OCI-LY3 (cell line): ENCODE data around the gene SMAD7.

Source experiments
- EZH2phosphoT487 ChIP-seq: fragments of 200-600 bp; shearing (Covaris generic); IDR thresholded peaks from 2 replicates; pipeline ENCODE4 v1.6.1; 2018; ENCODE audit warnings: antibody characterized with exemption, mixed run types, low read depth
- TF ChIP-seq, protein P1 (sequence below): fragments of 200-600, 300-600 bp; sonication (generic); IDR thresholded peaks from 2 replicates; pipeline ENCODE4 v1.5.1; 2014; ENCODE audit warnings: antibody characterized with exemption, low read length, low read depth

DNA sequence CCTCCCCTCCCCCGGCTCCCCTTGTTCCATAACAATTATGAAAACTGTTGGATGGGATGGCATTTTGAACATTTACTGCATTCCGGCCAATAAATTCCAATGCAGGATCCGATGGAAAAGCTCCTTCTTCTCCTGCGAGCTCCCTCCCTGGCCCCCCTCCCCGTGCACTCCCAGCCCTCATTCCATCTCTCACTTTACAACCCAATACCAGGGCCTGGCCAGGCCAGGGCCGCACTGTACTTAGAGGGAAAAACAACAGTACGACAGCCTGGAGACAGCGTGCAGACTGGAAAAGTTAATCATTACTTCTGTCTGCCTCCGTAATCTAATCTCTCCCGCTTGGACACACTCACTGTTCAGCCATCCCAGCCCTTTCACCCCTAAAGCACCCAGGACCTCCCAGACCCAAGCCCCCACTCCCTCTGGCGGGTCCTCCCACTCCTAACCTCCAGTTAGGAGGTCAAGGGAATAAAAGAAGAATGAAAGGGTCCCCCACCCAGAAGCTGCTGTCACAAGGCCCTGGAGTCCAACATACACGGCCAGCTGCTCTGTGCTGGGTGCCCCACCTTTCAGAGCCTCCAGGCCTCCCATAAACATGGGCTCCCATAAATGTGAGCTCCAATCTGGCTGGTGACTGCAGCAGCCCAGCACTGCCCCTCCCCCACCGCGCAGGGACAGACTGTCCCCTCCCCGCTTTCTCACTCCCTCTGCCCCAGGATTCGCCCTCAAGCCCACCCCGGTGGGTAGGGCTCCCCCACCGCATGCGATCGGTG, 20.6 kb downstream of the SMAD7 start:
- TF ChIP-seq, protein P1, sequence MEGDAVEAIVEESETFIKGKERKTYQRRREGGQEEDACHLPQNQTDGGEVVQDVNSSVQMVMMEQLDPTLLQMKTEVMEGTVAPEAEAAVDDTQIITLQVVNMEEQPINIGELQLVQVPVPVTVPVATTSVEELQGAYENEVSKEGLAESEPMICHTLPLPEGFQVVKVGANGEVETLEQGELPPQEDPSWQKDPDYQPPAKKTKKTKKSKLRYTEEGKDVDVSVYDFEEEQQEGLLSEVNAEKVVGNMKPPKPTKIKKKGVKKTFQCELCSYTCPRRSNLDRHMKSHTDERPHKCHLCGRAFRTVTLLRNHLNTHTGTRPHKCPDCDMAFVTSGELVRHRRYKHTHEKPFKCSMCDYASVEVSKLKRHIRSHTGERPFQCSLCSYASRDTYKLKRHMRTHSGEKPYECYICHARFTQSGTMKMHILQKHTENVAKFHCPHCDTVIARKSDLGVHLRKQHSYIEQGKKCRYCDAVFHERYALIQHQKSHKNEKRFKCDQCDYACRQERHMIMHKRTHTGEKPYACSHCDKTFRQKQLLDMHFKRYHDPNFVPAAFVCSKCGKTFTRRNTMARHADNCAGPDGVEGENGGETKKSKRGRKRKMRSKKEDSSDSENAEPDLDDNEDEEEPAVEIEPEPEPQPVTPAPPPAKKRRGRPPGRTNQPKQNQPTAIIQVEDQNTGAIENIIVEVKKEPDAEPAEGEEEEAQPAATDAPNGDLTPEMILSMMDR = no peak
- TF ChIP-seq EZH2phosphoT487 = no peak
